K562 (cell line): Measurements from ENCODE around the gene LGALS7B. TPM values are rescaled to one million over a fixed set of nuclear protein-coding genes. Genes with fewer than 3 reads are reported as not detected.

ENCODE experiments used
- PHB ChIP-seq: fragments of 250-450 bp; sonication (Bioruptor Pico); IDR thresholded peaks from 2 replicates; pipeline ENCODE4 v1.5.0; 2021
- PHF20 ChIP-seq: fragments of 450-650 bp; IDR thresholded peaks from 2 replicates; pipeline ENCODE4 v1.6.1; 2018; ENCODE audit not compliant: partially characterized antibody
- TBL1XR1 ChIP-seq, 2 experiments: IDR thresholded peaks; 2 replicates each; pipeline ENCODE4 v1.6.1; 2012; ENCODE audit warnings: improper control_type of control experiment in 2 of 2, low read length in 2 of 2, mild to moderate bottlenecking in 1 of 2
- polyA plus RNA-seq, 8 experiments: library from polyadenylated mRNA; depleted of rRNA in 4 of 8; stranded (reverse) in 5 of 8; unstranded in 3 of 8; fragments of >200 nt; fragmentation: Nextera tagmentation in 2 of 8; fragmentation: Illumina TruSeq in 1 of 8; extraction: Ambion mirVana in 2 of 8; extraction: Trizol in 1 of 8; gene quantifications; 2 replicates each; pipeline versions ENCODE4 v1.2.1 to v1.2.3, GENCODE V29; 2011 to 2014; ENCODE audit warnings: inconsistent platforms in 1 of 8, missing spikeins in 1 of 8
- total RNA-seq, 7 experiments: library from RNA; depleted of rRNA in 6 of 7; stranded (reverse); fragments of >200 nt in 6 of 7; fragmentation: Illumina TruSeq in 2 of 7; extraction: Trizol in 2 of 7; gene quantifications; 2 replicates each; pipeline versions ENCODE4 v1.2.1 to v1.2.3, GENCODE V29; 2011 to 2021; ENCODE audit warnings: low replicate concordance in 1 of 7
- TF ChIP-seq, protein P1 (sequence below): fragments of 250-450 bp; sonication (Bioruptor Pico); IDR thresholded peaks from 2 replicates; pipeline ENCODE4 v1.4.0; 2020; ENCODE audit warnings: mild to moderate bottlenecking, moderate library complexity
- TF ChIP-seq, protein P2 (sequence below), 2 experiments: fragments of 450-650 bp; formaldehyde crosslinking in 1 of 2; IDR thresholded peaks; 2 replicates each; pipeline versions ENCODE4 v1.4.0 to v1.6.1; 2014 to 2020; ENCODE audit warnings: mild to moderate bottlenecking in 2 of 2, borderline replicate concordance in 1 of 2, low read depth in 1 of 2

LGALS7B gene
- total and polyA plus RNA-seq, 9 of the 15 experiments (the other 6 are each of a cell fraction or from before 2014, with no cell fraction given), result not detected

DNA sequence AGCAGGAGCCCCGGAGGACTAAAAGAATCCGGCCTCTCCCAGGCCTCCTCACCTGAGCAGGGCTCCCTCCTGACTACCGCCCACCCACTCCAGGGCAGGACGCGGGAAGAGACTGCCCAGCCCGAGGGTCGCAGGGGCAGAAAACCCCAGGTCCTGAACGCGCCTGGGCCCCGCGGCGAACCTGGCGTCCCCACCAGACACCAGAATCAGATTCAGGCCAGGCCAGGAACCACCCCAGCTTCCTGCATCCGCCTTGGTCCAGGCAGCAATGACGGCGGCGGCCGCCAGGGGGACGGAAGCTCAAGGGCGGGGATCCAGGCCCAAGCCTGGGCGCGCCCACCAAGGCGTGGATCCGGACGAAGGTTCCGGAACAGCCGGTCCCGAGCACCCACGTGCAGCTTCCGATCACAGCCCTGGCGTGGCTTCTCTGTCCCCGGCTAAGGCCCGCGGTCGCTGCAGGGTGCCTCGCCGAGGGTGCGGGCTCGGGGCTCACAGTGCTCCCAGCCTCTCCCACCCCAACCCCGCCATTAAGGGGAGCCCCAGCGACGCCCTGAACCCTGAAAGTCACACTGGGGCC, 19.3 kb upstream of the LGALS7B start (continued):
- TF ChIP-seq PHF20, result peak; percentile 16
- TF ChIP-seq, protein P1, sequence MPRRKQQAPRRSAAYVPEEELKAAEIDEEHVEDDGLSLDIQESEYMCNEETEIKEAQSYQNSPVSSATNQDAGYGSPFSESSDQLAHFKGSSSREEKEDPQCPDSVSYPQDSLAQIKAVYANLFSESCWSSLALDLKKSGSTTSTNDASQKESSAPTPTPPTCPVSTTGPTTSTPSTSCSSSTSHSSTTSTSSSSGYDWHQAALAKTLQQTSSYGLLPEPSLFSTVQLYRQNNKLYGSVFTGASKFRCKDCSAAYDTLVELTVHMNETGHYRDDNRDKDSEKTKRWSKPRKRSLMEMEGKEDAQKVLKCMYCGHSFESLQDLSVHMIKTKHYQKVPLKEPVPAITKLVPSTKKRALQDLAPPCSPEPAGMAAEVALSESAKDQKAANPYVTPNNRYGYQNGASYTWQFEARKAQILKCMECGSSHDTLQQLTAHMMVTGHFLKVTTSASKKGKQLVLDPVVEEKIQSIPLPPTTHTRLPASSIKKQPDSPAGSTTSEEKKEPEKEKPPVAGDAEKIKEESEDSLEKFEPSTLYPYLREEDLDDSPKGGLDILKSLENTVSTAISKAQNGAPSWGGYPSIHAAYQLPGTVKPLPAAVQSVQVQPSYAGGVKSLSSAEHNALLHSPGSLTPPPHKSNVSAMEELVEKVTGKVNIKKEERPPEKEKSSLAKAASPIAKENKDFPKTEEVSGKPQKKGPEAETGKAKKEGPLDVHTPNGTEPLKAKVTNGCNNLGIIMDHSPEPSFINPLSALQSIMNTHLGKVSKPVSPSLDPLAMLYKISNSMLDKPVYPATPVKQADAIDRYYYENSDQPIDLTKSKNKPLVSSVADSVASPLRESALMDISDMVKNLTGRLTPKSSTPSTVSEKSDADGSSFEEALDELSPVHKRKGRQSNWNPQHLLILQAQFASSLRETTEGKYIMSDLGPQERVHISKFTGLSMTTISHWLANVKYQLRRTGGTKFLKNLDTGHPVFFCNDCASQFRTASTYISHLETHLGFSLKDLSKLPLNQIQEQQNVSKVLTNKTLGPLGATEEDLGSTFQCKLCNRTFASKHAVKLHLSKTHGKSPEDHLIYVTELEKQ (CRISPR knock-in tag), result no peak
- TF ChIP-seq, protein P2, sequence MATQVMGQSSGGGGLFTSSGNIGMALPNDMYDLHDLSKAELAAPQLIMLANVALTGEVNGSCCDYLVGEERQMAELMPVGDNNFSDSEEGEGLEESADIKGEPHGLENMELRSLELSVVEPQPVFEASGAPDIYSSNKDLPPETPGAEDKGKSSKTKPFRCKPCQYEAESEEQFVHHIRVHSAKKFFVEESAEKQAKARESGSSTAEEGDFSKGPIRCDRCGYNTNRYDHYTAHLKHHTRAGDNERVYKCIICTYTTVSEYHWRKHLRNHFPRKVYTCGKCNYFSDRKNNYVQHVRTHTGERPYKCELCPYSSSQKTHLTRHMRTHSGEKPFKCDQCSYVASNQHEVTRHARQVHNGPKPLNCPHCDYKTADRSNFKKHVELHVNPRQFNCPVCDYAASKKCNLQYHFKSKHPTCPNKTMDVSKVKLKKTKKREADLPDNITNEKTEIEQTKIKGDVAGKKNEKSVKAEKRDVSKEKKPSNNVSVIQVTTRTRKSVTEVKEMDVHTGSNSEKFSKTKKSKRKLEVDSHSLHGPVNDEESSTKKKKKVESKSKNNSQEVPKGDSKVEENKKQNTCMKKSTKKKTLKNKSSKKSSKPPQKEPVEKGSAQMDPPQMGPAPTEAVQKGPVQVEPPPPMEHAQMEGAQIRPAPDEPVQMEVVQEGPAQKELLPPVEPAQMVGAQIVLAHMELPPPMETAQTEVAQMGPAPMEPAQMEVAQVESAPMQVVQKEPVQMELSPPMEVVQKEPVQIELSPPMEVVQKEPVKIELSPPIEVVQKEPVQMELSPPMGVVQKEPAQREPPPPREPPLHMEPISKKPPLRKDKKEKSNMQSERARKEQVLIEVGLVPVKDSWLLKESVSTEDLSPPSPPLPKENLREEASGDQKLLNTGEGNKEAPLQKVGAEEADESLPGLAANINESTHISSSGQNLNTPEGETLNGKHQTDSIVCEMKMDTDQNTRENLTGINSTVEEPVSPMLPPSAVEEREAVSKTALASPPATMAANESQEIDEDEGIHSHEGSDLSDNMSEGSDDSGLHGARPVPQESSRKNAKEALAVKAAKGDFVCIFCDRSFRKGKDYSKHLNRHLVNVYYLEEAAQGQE (IDR thresholded peaks at IDR 0.05; ENCODE audit: borderline replicate concordance), result peak; percentile 30; the same call in 1 of the 2 replicates
- TF ChIP-seq, protein P2 (CRISPR knock-in tag; IDR thresholded peaks at IDR 0.05; ENCODE audit: low read depth), result no peak
- TF ChIP-seq PHB (CRISPR knock-in tag), result no peak
- TF ChIP-seq TBL1XR1 (IDR thresholded peaks at IDR 0.05; ENCODE audit: low read length in 2 of 2), result no peak
